Osteocyte (in vitro differentiated cells): ENCODE results near the gene PARL. TPM values are rescaled to one million over a fixed set of nuclear protein-coding genes. Genes with fewer than 3 reads are reported as not detected.

ENCODE experiments used
- DNase-seq: peaks from one replicate; pipeline ENCODE4 v3.0.0; 2021; ENCODE audit warnings: mixed read lengths; ENCODE audit not compliant: unreplicated experiment; ENCODE audit errors: extremely low spot score
- H3K27ac Mint-ChIP-seq: one replicate; pipeline ENCODE4 v1.8.0; 2021; ENCODE audit warnings: mild to moderate bottlenecking, mixed read lengths; ENCODE audit not compliant: unreplicated experiment
- H3K27me3 Mint-ChIP-seq: one replicate; pipeline ENCODE4 v1.8.0; 2021; ENCODE audit warnings: mixed read lengths; ENCODE audit not compliant: unreplicated experiment
- H3K36me3 Mint-ChIP-seq: one replicate; pipeline ENCODE4 v1.8.0; 2021; ENCODE audit warnings: mixed read lengths; ENCODE audit not compliant: unreplicated experiment
- H3K4me1 Mint-ChIP-seq: one replicate; pipeline ENCODE4 v1.8.0; 2021; ENCODE audit warnings: mixed read lengths; ENCODE audit not compliant: unreplicated experiment
- H3K4me3 Mint-ChIP-seq: one replicate; pipeline ENCODE4 v1.8.0; 2021; ENCODE audit warnings: mild to moderate bottlenecking, moderate library complexity, mixed read lengths; ENCODE audit not compliant: unreplicated experiment
- H3K9me3 Mint-ChIP-seq: one replicate; pipeline ENCODE4 v1.8.0; 2021; ENCODE audit warnings: mixed read lengths; ENCODE audit not compliant: unreplicated experiment
- CTCF ChIP-seq: fragments of 200-600 bp; sonication (generic); IDR thresholded peaks from 2 replicates; pipeline ENCODE4 v1.5.0; 2021; ENCODE audit warnings: antibody characterized with exemption, mild to moderate bottlenecking, moderate library complexity
- total RNA-seq: library from RNA; stranded (reverse); gene quantifications from 2 replicates; pipeline ENCODE4 v1.2.1, GENCODE V29; 2021

PARL gene
- total RNA-seq, 1 donor from 2014 or later: 45.5 TPM

GRCh38 chr3:183920416-183920815, 35.7 kb upstream of the PARL start:
- no peak for TF ChIP-seq CTCF
- H3K9me3 Mint-ChIP-seq: no peaks in the 10 kb centered on the region
- H3K4me3 Mint-ChIP-seq: no peak overlapping the region
- H3K36me3 Mint-ChIP-seq: peaks cover 33% of the 10 kb centered on the region
- no peak for DNase-seq
- no peaks in the 10 kb centered on the region for H3K27me3 Mint-ChIP-seq
- no peaks in the 10 kb centered on the region for H3K4me1 Mint-ChIP-seq
- no peak overlapping the region for H3K27ac Mint-ChIP-seq

GRCh38 chr3:183918178-183918577, 33.5 kb upstream of the PARL start:
- Mint-ChIP-seq H3K9me3 (no peaks in the 10 kb centered on the region), H3K36me3 (peaks cover 20% of the 10 kb centered on the region), H3K4me1 (no peaks in the 10 kb centered on the region), H3K27ac (no peak overlapping the region), H3K27me3 (no peaks in the 10 kb centered on the region), H3K4me3 (no peak overlapping the region)
- no peak for TF ChIP-seq CTCF
- DNase-seq: no peak

GRCh38 chr3:183917776-183918175, 33.1 kb upstream of the PARL start:
- Mint-ChIP-seq H3K4me1 (no peaks in the 10 kb centered on the region), H3K27ac (no peak overlapping the region), H3K9me3 (no peaks in the 10 kb centered on the region), H3K27me3 (no peaks in the 10 kb centered on the region), H3K36me3 (peaks cover 18% of the 10 kb centered on the region), H3K4me3 (no peak overlapping the region)
- no peak for TF ChIP-seq CTCF
- DNase-seq: no peak

GRCh38 chr3:183914856-183915255, 30.2 kb upstream of the PARL start:
- Mint-ChIP-seq H3K4me3 (no peak overlapping the region), H3K9me3 (no peaks in the 10 kb centered on the region), H3K27me3 (peaks cover 7% of the 10 kb centered on the region), H3K4me1 (no peaks in the 10 kb centered on the region), H3K36me3 (peaks cover 4% of the 10 kb centered on the region), H3K27ac (no peak overlapping the region)
- DNase-seq: no peak
- no peak for TF ChIP-seq CTCF

- Mint-ChIP-seq H3K4me1 (no peaks in the 10 kb centered on the region), H3K36me3 (no peaks in the 10 kb centered on the region), H3K27me3 (peaks cover 7% of the 10 kb centered on the region), H3K9me3 (no peaks in the 10 kb centered on the region), H3K27ac (no peak overlapping the region), H3K4me3 (no peak overlapping the region)
- DNase-seq: no peak
- no peak for TF ChIP-seq CTCF
Observed at GRCh38 chr3:183913580-183913920, 28.9 kb upstream of the PARL start.
